ENCODE measurements around the gene C12orf57.

Gene C12orf57

DNA sequence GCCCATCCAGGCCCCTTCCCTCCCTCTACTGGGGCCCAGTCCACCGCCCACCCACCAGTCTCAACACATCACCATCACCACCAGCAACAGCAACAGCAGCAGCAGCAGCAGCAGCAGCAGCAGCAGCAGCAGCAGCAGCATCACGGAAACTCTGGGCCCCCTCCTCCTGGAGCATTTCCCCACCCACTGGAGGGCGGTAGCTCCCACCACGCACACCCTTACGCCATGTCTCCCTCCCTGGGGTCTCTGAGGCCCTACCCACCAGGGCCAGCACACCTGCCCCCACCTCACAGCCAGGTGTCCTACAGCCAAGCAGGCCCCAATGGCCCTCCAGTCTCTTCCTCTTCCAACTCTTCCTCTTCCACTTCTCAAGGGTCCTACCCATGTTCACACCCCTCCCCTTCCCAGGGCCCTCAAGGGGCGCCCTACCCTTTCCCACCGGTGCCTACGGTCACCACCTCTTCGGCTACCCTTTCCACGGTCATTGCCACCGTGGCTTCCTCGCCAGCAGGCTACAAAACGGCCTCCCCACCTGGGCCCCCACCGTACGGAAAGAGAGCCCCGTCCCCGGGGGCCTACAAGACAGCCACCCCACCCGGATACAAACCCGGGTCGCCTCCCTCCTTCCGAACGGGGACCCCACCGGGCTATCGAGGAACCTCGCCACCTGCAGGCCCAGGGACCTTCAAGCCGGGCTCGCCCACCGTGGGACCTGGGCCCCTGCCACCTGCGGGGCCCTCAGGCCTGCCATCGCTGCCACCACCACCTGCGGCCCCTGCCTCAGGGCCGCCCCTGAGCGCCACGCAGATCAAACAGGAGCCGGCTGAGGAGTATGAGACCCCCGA is 7.0 kb upstream of the C12orf57 start:
- Histone ChIP-seq H3K4me2 (peak overlapping the region; percentile 68), H3K36me3 (ENCODE audit: insufficient read depth) (no peaks in the 10 kb centered on the region), H3K4me1 (ENCODE audit: low read depth, poor library complexity, severe bottlenecking) (peaks cover 6% of the 10 kb centered on the region), H4K20me1 (ENCODE audit: insufficient read depth) (no peaks in the 10 kb centered on the region), H3K79me2 (ENCODE audit: insufficient read depth, low read depth) (no peaks in the 10 kb centered on the region; the same call in 1 of the 2 replicates), H3K27ac (peak overlapping the region; percentile 87), H2AFZ (ENCODE audit: low read depth) (no peak overlapping the region; the same call in 1 of the 2 replicates), H3K4me3 (IDR thresholded peaks at IDR 0.05; ENCODE audit: insufficient read depth, low read depth, low read length) (no peak overlapping the region), H3K27me3 (ENCODE audit: insufficient read depth, low read depth) (no peaks in the 10 kb centered on the region), H3K9ac (peak overlapping the region; percentile 97)
- TF ChIP-seq, protein P1, sequence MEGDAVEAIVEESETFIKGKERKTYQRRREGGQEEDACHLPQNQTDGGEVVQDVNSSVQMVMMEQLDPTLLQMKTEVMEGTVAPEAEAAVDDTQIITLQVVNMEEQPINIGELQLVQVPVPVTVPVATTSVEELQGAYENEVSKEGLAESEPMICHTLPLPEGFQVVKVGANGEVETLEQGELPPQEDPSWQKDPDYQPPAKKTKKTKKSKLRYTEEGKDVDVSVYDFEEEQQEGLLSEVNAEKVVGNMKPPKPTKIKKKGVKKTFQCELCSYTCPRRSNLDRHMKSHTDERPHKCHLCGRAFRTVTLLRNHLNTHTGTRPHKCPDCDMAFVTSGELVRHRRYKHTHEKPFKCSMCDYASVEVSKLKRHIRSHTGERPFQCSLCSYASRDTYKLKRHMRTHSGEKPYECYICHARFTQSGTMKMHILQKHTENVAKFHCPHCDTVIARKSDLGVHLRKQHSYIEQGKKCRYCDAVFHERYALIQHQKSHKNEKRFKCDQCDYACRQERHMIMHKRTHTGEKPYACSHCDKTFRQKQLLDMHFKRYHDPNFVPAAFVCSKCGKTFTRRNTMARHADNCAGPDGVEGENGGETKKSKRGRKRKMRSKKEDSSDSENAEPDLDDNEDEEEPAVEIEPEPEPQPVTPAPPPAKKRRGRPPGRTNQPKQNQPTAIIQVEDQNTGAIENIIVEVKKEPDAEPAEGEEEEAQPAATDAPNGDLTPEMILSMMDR (conservative IDR thresholded peaks at IDR 0.05; ENCODE audit: low read depth, low read length), result no peak

DNA sequence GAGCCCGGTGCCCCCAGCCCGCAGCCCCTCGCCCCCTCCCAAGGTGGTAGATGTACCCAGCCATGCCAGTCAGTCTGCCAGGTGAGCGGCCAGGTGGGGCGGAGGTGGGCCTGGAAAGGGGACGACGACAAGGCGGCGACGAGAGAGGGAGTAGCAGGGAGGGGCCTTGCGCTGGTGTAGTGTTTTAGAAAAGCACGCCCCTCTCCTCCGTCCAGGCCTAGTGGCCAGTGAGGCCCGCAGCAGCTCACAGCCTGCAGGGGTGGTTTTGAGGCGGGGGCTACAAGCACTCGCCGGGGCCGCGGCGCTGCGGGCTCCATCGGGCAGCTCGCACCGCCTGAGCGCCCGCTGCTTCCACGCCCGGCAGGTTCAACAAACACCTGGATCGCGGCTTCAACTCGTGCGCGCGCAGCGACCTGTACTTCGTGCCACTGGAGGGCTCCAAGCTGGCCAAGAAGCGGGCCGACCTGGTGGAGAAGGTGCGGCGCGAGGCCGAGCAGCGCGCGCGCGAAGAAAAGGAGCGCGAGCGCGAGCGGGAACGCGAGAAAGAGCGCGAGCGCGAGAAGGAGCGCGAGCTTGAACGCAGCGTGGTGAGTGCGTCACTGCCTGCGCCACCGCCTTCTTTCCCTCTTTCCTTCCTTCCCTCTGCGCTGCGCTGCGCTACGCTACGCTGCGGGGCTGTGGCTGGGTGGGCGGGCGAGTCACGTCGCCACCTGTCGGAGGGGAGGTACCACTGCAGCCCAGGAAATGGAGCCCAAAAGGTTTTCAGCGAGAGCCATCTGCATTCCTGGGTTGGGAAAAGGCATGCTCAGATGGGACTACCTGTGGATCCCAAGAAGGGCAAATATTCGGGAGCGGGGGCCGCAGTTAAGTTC is 6.1 kb upstream of the C12orf57 start:
- Histone ChIP-seq H3K9ac (peak overlapping the region; percentile 97), H3K4me2 (peak overlapping the region; percentile 68), H3K36me3 (ENCODE audit: insufficient read depth) (no peaks in the 10 kb centered on the region), H4K20me1 (ENCODE audit: insufficient read depth) (no peaks in the 10 kb centered on the region), H3K27ac (peak overlapping the region; percentile 87), H3K79me2 (ENCODE audit: insufficient read depth, low read depth) (no peaks in the 10 kb centered on the region), H3K4me3 (IDR thresholded peaks at IDR 0.05; ENCODE audit: insufficient read depth, low read depth, low read length) (no peak overlapping the region), H3K4me1 (ENCODE audit: low read depth, poor library complexity, severe bottlenecking) (peaks cover 8% of the 10 kb centered on the region), H2AFZ (ENCODE audit: low read depth) (peak overlapping the region; percentile 57), H3K27me3 (ENCODE audit: insufficient read depth, low read depth) (no peaks in the 10 kb centered on the region)
- TF ChIP-seq, protein P1 (conservative IDR thresholded peaks at IDR 0.05; ENCODE audit: low read depth, low read length), result peak; percentile 85

DNA sequence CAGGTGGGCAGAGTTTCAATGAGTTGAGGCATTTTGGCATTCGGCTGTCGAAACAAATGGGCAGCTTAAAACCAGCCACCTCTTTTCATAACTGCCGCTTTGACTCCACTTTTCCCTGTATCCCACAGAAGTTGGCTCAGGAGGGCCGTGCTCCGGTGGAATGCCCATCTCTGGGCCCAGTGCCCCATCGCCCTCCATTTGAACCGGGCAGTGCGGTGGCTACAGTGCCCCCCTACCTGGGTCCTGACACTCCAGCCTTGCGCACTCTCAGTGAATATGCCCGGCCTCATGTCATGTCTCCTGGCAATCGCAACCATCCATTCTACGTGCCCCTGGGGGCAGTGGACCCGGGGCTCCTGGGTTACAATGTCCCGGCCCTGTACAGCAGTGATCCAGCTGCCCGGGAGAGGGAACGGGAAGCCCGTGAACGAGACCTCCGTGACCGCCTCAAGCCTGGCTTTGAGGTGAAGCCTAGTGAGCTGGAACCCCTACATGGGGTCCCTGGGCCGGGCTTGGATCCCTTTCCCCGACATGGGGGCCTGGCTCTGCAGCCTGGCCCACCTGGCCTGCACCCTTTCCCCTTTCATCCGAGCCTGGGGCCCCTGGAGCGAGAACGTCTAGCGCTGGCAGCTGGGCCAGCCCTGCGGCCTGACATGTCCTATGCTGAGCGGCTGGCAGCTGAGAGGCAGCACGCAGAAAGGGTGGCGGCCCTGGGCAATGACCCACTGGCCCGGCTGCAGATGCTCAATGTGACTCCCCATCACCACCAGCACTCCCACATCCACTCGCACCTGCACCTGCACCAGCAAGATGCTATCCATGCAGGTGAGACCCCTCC is 5.2 kb upstream of the C12orf57 start:
- no peaks in the 10 kb centered on the region for H3K79me2 ChIP-seq (ENCODE audit: insufficient read depth, low read depth)
- 0 out of 2 replicates have a peak overlapping the region, but pooled peaks have one; percentile 87 for H3K27ac ChIP-seq
- H3K4me1 ChIP-seq (ENCODE audit: low read depth, poor library complexity, severe bottlenecking), result peaks cover 13% of the 10 kb centered on the region
- 0 out of 2 replicates have a peak overlapping the region, but pooled peaks have one; percentile 28 for H2AFZ ChIP-seq (ENCODE audit: low read depth)
- no peaks in the 10 kb centered on the region for H4K20me1 ChIP-seq (ENCODE audit: insufficient read depth)
- TF ChIP-seq, protein P1 (conservative IDR thresholded peaks at IDR 0.05; ENCODE audit: low read depth, low read length), result no peak
- no peaks in the 10 kb centered on the region for H3K36me3 ChIP-seq (ENCODE audit: insufficient read depth)
- H3K4me2 ChIP-seq, result peak overlapping the region; percentile 49
- peak overlapping the region; percentile 97; the same call in 1 of the 2 replicates for H3K9ac ChIP-seq
- H3K27me3 ChIP-seq (ENCODE audit: insufficient read depth, low read depth), result no peaks in the 10 kb centered on the region
- H3K4me3 ChIP-seq (IDR thresholded peaks at IDR 0.05; ENCODE audit: insufficient read depth, low read depth, low read length), result no peak overlapping the region

DNA sequence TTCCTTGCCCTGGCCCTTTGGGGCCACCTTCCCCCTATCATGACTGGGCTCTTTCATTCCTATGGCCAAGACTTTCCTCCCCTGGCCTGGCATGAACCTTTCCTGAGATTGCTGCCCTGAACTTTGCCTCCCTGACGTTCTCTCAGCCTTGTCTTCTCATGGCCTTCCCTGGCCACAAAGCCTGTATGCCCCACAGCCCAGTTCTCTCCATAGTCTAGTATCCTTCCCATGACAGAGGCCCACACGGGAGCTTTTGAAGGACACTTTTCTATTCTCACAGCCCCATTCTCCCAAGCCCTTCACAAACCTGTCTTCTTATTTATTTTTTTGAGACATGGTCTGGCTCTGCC is 4.7 kb upstream of the C12orf57 start:
- H3K36me3 ChIP-seq (ENCODE audit: insufficient read depth), result no peaks in the 10 kb centered on the region
- no peak overlapping the region for H3K4me3 ChIP-seq (IDR thresholded peaks at IDR 0.05; ENCODE audit: insufficient read depth, low read depth, low read length)
- no peaks in the 10 kb centered on the region for H4K20me1 ChIP-seq (ENCODE audit: insufficient read depth)
- no peak overlapping the region for H3K9ac ChIP-seq
- no peak overlapping the region for H2AFZ ChIP-seq (ENCODE audit: low read depth)
- H3K27ac ChIP-seq, result no peak overlapping the region
- H3K4me2 ChIP-seq, result no peak overlapping the region
- H3K4me1 ChIP-seq (ENCODE audit: low read depth, poor library complexity, severe bottlenecking), result peaks cover 13% of the 10 kb centered on the region
- no peaks in the 10 kb centered on the region for H3K27me3 ChIP-seq (ENCODE audit: insufficient read depth, low read depth)
- TF ChIP-seq, protein P1 (conservative IDR thresholded peaks at IDR 0.05; ENCODE audit: low read depth, low read length), result no peak
- H3K79me2 ChIP-seq (ENCODE audit: insufficient read depth, low read depth), result no peaks in the 10 kb centered on the region
